DMS153 (cell line): ENCODE data around the gene VTN.

Experiments used
- DNase-seq: peaks from one replicate; lab custom pipeline; 2025; lab: John Stamatoyannopoulos, UW

The VTN gene, protein sequence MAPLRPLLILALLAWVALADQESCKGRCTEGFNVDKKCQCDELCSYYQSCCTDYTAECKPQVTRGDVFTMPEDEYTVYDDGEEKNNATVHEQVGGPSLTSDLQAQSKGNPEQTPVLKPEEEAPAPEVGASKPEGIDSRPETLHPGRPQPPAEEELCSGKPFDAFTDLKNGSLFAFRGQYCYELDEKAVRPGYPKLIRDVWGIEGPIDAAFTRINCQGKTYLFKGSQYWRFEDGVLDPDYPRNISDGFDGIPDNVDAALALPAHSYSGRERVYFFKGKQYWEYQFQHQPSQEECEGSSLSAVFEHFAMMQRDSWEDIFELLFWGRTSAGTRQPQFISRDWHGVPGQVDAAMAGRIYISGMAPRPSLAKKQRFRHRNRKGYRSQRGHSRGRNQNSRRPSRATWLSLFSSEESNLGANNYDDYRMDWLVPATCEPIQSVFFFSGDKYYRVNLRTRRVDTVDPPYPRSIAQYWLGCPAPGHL

GRCh38 chr17:28370035-28370743 is at the start of gene VTN:
VTN (minus strand) TSS chr17:28370307; CDS start chr17:28370203, 104 bp downstream.
- peak; percentile 44 for DNase-seq

- peak; percentile 72 for DNase-seq
Observed at GRCh38 chr17:28416703-28417311, 46.7 kb upstream of the VTN start.

GRCh38 chr17:28415886-28416285 is 45.8 kb upstream of the VTN start:
- no peak for DNase-seq

GRCh38 chr17:28413804-28414203 is 43.7 kb upstream of the VTN start:
- DNase-seq = no peak

- no peak for DNase-seq
Observed at GRCh38 chr17:28412099-28412498, 42.0 kb upstream of the VTN start.

DNA sequence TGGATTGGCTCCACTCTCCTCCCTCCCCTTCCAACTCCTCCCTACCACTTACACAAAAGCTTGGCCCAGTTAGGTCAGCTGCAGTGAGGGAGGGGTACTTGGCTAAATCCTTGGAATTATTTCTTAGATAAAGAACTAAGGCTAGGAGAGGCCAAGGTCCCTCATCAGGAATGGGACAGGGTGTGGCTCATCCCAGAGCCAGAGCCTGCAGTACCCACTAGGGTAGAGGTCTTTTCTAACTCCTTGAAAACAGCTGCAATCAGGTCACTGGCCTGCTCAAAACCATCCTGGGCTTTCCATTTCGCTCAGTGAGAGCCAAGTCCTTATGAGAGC is 37.8 kb upstream of the VTN start:
- no peak for DNase-seq

GRCh38 chr17:28407130-28407973 is 37.2 kb upstream of the VTN start:
- no peak for DNase-seq

DNA sequence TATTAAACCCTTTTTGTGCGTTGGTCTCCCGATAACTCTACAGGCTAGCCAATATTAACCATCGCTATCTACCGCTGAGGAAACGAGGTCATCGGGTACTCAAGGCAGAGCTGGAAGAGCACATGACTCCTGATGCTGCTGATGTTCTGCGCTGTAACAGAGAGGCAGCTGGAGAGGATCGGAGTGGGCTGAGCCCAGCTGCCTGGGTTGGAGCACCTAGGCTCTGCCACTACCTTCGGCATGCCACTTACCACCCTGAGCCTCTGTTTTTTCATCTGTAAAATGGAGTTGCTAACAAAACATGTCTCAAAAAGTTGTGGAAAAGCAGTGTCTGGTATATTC is 36.3 kb upstream of the VTN start:
- DNase-seq = peak; percentile 23

DNA sequence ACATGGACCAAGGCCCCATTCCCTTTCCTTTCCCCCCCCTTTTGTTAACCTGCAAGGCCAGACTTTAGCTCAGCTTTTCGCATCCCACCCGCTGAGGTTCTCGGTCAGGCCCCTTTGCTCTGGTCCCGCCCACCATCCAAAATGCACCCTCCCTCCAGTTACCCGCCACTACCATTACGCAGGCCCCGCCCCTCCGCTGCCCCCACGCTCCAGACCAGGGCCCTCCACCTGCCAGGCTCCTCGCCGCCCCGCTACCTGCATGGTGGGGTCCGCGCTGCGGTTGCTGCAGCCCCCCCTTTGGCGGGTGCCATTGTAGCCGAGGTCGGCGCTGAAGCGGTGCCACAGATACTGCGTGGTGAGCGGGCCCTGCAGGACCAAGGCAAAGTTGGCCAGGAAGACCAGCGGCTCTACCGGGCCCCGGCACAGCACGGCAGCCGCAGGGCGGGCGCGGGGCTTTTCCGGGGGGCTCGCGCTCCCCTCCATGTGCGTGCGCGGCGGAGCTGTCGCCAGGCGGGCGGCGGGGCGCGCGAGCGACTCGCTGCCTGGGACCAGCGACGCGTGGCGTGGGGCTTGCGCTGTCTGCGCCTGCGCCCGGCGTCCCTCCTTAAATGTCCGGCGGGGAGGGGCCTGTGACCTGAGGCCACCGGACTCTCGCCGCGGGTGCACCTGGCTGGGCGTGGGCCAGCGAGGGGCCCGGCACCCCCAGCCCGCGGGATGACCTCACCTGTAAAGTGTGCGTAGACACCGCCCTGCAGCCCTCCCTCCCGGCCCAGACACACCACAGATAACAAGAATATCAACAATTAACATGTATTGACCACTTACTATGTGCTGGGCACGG is 35.7 kb upstream of the VTN start, which contains the start of gene SLC46A1:
SLC46A1 (minus strand) TSS at position 581 of the 841 bp plus-strand sequence; CDS start at position 483, 98 bp downstream.
- DNase-seq = no peak

GRCh38 chr17:28404812-28405570 is 34.9 kb upstream of the VTN start:
- DNase-seq = no peak

DNA sequence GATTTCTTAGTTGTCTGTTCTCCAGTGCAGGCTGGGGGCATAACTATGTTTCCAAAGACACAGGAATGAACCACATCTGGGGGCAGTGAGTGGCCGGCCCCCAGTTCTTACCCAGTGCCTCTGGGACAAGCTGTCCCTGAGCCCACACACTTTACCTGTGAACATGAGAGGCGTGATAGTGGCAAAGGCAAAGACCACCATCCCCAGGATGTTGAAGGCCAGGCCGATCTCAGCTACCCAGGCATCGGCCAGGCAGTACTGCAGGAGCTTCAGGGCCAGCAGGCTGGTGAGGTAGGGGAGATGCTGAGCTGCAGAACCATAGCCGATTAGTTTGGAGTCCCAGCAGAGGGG is 34.3 kb upstream of the VTN start:
- no peak for DNase-seq

- no peak for DNase-seq
Observed at GRCh38 chr17:28404007-28404406, 33.9 kb upstream of the VTN start.

GRCh38 chr17:28402844-28403243 is 32.7 kb upstream of the VTN start:
- DNase-seq = no peak

DNA sequence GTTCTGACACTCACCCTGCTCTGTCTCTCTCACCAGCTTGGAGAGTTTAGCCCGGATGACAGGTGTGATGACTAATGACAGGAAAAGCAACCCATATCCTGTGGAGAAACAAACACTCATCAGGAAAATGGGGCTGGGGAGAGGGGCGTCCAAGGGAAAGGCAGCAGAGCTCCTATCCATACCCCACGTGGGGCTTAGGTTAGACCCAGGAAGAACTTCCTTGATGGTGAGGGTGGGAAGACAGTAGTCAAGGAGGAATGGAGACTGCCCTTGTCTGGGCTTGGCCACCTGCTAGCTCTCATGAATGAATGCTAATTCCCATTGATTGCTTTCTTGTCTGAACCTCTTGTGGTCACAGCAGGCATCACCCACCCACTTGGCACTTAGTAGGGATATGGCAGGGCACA is 32.1 kb upstream of the VTN start:
- DNase-seq = no peak

GRCh38 chr17:28399808-28400207 is 29.7 kb upstream of the VTN start:
- DNase-seq = no peak

DNA sequence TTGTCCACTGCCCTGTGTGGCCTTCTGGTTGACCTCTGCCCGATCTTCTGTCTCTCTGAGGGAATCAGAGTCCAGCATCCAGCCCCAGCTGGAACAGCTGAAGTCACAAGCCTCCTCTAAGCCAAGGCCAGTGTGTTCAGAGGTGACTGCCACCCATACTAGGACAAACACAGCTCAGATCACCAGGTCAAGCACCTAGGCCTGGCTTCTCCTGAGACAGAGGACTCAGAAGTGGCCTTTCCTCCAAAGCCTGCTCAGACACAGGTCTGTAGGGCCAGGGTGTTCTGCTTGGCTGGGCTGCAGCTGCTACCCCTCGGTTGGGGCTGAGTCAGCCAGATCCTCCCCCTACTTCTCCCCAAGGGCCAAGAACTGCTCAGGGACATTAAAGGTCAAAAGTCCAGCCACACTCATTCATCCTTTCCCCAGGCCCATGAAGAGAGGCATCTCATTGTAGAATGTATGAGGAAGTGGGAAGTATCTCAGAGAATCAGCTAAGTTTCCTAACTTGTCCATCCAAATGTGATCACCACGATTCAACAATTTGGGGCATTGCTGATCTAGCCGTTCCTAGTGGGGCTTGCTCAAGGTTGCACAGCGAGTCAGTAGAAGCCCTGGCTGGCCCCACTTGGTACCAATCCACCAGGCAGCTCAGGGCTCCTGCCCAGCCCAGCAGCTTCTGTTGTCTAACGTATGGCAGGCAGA is 28.3 kb upstream of the VTN start:
- DNase-seq = no peak

DNA sequence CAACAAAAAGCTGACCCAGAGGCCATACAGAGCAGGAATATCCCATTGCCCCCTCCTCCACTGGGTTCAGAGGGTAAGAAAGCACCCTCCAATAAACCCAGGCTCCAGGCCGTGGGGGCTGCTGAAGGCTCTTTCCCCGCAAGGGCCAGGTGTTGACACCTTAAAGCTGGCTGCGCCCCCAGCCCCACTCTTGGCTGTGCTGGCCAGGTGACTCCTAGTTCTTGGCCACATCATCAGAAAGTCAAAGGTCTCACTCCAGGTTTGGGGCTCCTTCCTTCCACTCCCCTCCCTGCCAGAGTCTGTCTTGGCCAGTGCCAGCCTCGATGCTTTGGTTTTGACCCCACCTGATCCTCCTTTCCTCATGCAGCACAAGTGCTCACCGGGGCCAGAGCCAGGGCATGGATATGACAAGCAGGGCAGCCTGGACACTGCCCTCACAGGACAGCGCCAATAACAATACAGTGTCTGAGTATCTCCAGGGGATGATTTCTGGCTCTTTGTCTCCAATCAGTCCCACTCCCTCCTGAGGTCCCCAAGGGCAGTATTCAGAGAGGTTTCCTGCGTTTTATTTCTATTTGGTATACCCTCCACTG is 27.7 kb upstream of the VTN start:
- no peak for DNase-seq

DNA sequence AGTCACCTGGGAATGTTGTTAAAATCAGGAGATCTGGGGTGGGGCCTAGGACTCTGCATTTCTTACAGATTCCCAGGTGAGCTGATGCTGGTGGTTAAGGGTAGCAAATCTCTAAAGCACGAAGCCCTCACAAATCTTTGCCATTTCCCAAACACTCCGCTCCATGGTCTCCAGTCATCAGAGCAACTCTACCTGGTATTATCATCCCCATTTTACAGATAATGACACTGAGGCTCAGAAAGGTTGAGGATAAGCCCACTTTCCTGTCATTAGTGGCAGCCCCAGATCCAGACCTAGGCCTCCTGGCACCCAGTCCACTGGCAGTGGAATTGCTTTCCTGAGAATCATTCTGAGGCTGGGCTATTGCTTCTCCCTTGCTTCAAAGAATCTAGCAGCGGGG is 27.2 kb upstream of the VTN start:
- no peak for DNase-seq

GRCh38 chr17:28396635-28397239 is 26.6 kb upstream of the VTN start:
- no peak for DNase-seq
